ENCODE data around the gene AGPAT3.

Gene AGPAT3

DNA sequence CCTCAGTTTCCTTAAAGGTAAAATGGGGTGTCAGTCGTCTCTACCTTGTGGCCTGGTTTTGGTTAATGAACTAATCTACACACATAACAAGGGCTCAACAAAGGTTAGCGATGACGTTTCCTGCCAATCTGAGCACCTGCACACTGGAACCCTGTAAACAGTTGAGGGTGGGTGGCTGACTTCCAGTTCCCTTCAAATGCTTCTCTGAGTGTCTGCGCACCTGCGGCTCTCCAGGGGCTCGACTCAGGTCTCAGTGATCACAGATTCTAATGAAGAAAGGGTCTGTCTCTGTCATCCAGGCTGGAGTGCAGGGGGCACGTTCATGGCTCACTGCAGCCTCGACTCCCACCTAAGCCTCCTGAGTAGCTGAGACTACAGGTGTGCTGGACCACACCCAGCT is 3.3 kb upstream of the AGPAT3 start:
- no peak for DNase-seq (ENCODE audit: low spot score)
- FAIRE-seq = no peak

DNA sequence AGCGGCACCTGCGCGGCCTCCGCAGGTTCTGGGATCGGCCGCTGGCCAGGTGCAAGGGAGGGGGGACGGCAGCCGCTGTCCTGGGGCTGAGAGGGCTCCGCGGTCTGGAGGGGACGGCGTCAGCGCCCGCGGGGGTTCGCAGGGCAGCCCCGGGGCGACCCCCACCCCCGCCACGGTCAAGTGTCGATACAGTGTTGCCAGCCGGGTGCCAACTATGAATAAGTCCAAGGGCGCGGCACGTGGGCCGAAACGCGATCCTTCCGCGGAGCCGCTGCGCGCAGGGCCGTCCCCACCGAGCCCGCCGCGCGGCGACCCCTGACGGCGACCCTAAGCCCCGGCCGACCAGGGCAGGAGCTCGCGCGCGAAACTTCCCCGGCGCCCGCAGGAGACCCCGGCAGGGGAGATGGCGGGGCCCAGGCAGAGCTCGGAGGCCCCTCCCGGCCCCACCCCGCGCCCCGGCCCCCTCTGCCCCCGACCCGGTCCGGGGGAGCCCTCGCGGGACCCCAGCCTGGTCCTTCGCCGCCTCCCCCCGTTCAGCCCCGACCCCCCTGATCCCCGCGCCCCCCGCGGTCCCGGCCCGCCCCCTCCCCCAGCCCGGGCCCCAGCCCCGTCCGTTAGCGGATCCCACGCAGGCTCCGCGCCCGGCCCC is 586 bp upstream of the AGPAT3 start:
- FAIRE-seq = no peak
- no peak for DNase-seq (ENCODE audit: low spot score)

DNA sequence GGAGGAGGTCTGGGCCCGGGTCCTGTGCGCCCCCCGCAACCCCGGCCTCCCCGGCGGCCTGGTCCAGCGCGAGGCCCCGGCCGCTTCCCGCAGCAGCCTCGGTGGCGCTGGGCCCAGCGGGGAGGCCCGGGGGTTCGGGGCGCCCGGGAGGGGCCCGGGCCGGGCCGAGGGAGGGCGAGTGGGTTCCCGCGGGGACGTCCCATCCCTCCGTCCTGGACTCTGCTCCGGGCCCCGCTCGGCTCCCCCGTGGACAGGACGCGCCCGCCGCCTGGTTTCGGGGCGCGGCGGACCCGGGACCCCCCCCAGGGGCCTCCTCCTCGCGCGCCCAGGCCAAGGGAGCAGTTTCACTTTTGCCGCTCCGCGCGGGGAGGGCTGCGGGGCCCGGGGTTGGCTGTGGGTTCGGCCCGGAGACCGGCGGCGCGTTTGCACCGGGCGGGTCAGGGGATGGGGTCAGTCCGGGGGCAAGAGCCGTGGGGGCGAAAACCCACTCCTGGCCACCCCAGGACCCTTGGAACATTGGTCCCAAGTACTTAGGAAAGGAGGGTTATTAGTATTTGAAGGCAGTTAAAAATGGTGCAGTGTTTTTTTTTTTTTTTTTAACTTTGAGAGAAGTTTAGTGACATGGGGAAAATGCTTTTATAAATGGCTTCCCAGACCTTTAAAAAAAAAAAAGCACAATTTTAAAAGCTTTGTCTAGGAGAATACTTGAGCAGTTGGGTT is 677 bp downstream of the AGPAT3 start:
- no peak for FAIRE-seq

DNA sequence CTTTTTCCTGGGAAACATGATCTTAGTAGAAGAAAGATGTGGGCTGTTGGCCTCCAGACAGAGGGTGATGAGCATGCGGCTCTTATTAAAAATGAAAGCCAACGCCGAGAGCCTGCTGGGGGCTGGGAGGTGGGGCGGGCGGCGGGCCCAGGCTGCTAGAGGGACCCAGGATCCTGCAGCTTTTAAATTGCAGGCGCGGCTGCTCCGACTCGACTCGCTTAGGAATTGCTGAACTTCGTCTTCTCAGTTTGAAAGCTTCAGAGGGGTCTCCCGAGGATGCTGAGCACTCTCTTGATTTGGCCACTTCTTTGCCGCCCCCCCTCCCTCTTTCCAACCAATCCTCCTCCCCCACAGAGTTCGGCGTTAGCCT is 1.2 kb downstream of the AGPAT3 start:
- no peak for FAIRE-seq

More for the DNA sequence above, 677 bp downstream of the AGPAT3 start:
- no peak for DNase-seq (ENCODE audit: low spot score)

DNA sequence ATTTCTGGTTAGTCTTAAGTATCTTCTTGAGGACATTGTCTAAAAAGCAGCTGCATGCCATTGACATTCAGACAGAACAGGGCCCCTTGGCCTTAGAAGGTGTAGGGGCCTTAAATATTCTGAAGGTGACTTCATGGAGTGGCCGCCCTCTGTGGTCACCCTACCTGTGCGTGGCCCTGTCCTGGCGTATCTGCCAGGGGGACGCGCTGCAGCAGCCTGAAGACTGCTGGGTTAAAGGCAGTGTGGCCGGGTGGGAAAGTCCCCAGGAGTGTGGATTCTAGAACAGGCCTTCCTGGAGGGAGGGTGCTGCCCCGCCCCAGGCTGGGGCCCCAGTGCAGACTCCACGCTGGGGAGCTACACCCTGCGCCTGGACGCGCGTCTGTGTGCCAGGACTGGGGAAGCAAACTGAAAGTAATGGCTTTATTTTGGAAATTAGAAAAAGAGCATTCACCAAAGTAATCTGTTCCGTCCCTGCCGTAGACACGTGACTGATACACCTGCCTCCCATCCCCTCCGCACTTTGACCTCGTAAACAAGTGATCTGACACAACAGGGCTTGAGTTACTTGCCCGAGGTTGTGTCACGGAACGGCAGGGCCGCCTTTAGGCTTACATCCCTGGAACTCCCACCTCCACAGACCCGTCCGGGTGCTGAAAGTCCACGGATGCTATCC is 1.8 kb downstream of the AGPAT3 start:
- DNase-seq (ENCODE audit: low spot score) = no peak
- no peak for FAIRE-seq

More for the DNA sequence above, 1.2 kb downstream of the AGPAT3 start:
- no peak for DNase-seq (ENCODE audit: low spot score)

GRCh38 chr21:43867332-43867703 is 2.3 kb downstream of the AGPAT3 start:
- FAIRE-seq = no peak
- no peak for DNase-seq (ENCODE audit: low spot score)

GRCh38 chr21:43867948-43868347 is 2.9 kb downstream of the AGPAT3 start:
- FAIRE-seq = no peak
- no peak for DNase-seq (ENCODE audit: low spot score)

GRCh38 chr21:43868461-43868860 is 3.4 kb downstream of the AGPAT3 start:
- DNase-seq (ENCODE audit: low spot score) (no peak), FAIRE-seq (no peak)

GRCh38 chr21:43869486-43870325 is 4.7 kb downstream of the AGPAT3 start:
- FAIRE-seq = no peak
- no peak for DNase-seq (ENCODE audit: low spot score)

GRCh38 chr21:43871487-43871886 is 6.5 kb downstream of the AGPAT3 start:
- FAIRE-seq = no peak
- no peak for DNase-seq (ENCODE audit: low spot score)

DNA sequence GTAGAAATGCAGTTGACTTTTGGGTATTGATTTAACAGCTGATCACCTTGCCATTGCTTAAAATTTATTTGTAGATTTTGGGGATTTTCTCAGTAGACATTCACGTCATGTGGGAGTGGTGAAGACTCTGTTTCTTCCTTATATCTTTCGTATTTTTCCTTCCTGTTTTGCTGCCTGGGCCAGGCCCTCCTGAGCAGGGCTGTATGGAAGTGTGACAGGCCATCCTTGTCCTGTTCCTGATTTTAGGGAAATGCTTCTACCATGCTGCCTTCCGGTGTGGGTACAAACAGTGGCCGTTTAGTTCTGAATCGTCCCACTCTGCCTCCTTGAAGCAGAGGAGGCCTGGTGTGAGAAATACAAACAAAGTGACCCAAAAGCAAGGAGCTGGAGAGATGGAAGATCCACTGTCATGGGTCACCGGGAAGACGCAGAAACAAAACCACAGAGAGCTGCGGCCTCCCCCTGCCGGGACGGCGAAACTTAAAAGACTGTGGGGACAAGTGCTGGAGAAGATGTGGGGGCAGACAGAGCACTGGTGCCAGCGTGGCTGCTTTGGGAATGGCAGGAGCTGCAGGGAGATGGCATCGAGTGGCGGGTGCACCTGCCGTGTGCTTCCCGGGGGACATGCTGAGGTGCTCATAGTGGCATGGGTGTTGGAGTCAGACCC is 7.6 kb downstream of the AGPAT3 start:
- FAIRE-seq (no peak), DNase-seq (ENCODE audit: low spot score) (no peak)

DNA sequence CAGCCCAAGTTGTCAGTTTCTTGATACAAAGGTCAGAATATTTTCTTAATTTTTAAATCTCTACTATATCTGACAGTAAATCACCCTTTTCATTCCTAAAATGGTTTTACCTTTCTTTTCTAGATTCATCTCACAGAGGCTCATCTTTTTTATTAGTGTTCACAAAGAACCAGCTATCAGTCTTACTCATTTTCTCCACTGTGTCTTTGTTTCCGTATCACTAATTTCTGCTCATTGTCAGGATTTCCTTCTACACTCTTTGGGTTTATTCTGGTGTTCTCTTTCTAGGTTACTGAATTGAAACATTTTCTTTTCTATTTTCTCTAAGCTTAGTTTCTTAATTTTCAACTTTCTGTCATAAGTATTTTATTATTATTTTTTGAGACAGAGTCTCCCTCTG is 8.7 kb downstream of the AGPAT3 start:
- no peak for DNase-seq (ENCODE audit: low spot score)
- no peak for FAIRE-seq

DNA sequence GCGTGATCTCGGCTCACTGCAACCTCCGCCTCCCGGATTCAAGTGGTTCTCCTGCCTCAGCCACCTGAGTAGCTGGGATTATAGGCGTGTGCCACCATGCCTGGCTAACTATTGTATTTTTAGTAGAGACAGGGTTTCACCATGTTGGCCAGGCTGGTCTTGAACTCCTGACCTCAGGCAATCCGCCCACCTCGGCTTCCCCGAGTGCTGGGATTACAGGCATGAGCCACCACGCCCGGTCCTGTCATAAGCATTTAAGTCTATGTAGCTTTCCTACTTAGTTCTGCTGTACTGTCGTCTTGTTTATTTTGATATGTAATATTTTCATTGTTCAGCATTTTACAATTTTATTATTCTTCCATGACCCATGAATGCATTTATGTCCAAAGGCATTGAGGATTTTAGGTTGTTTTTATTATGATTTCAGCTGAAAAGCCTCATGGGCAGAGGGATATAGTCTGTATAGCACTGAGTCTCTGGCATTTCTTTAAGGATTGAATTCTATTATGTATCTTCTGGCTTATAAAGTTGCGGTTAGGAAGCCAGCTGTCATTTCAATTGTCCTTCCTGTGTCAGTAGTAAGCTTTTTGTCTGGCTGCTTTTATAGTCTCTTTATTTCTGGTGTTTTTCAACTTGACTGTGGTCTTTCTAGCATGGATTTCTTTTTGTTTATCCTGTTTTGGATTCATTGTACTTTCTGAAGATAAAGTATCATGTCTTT is 9.2 kb downstream of the AGPAT3 start:
- FAIRE-seq = no peak
- DNase-seq (ENCODE audit: low spot score) = no peak

DNA sequence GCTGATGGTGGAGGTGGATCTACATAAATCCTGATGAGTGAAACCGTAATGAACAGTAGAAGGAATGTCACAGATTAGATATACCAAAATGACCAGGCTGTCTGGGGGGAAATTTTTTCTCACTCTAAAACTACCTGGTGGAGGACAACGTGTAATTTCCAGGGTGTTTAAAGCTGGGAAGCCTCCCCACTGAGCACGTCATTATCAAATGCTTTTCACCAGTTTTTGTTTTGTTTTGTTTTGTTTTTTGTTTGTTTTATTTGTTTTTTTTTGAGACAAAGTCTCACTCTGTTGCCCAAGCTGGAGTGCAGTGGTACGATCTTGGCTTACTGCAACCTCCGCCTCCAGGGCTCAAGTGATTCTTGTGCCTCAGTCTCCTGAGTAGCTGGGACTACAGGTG is 11.6 kb downstream of the AGPAT3 start:
- FAIRE-seq (no peak), DNase-seq (ENCODE audit: low spot score) (no peak)

DNA sequence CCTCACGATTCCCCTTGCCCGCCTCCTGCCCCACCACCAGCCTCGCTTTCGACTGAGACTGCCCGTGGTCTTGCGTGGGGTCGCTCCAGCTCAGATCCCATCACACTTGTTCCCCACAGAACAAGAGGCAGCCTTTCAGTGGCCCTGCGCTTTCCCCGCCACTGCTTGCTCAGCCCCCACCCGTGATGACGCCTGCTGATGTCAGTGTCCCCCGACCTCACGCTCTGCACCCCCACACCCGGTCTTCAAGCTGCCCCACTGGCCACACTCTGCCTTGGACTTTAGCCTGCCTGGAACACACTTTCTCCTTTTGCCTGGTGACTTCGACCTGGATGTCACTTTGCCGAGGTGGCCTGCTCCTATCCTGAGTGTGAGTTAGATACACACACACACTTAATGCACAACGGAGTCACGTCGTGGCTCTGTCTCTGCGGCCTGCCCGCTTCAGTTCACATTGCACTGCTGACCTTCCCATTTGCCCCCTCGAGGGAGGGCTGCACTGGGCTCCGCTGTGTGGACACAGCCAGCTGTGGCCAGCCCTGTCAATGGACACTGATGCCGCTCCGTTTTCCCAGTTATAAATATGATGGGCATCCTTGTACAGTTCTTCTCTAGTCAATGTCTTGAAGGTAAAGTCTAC is 13.0 kb downstream of the AGPAT3 start:
- DNase-seq (ENCODE audit: low spot score) = no peak
- no peak for FAIRE-seq

- no peak for FAIRE-seq
- no peak for DNase-seq (ENCODE audit: low spot score)
Measured at GRCh38 chr21:43879348-43880110, 14.5 kb downstream of the AGPAT3 start.

DNA sequence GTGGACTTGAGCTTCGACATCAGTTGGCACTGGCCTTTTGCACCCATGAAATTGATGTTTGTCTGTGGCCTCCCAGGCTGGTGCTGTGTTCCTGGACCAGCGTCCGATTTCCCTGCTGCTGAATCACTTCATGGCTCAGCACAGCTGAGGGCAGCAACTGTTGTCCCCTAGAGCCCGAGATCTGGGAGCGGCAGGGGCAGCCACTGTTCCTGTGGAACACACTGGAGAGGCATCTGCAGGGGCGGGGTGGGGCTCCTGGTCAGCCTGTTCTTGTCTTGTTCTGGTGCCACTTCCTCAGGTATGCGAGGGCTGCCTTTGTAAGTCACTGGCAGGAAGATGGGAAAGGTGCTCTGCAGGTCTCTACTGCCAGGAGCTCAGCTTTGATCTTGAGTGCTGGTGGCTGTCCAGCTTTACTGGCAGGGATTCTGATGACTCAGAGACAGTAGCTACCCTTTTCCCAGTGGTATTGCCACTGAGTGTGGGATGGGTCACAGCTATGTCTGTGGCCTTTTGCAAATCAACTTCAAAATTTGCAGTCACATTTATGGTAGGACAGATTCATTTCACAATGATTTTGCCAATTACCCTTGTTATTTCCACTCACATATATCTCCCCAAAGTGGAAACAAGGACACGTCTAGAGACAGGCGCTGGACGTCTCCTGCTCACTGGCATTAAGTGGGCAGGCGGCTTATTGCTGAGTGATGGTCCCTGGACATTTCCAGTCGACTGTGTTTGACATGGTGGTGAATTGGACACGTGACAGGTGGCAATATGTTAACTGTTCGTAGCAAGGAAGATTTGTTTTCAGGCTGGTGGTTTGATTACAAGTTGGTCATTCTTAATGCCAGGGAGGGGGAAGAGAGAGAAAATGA is 15.3 kb downstream of the AGPAT3 start:
- DNase-seq (ENCODE audit: low spot score) = peak; percentile 34
- peak; percentile 67 for FAIRE-seq

- DNase-seq (ENCODE audit: low spot score) = no peak
- no peak for FAIRE-seq
Measured at GRCh38 chr21:43881283-43881682, 16.3 kb downstream of the AGPAT3 start.
